K562 (cell line): ENCODE measurements around the gene IPO9. TPM values are rescaled to one million over a fixed set of nuclear protein-coding genes. Genes with fewer than 3 reads are reported as not detected.

Source experiments
- ATAC-seq: fragments of 200-7000 bp; cut with Tn5 transposase; 3 replicates; pipeline ENCODE4 v1.9.1; 2020; ENCODE audit warnings: moderate library complexity
- BruUV-seq: library from RNA; stranded (reverse); fragments of 400-500 nt; replicated peaks from 2 replicates; lab custom pipeline; 2021; lab: Mats Ljungman, UMichigan
- CTCF ChIA-PET: fragments of 300-600 bp; formaldehyde crosslinking; extraction: SDS; loops from one replicate; lab custom pipeline; 2021; ENCODE audit warnings: low intra/inter-chr PET ratio; lab: Yijun Ruan, JAX
- POLR2A ChIA-PET: fragments of 300-600, 350-650 bp; sonication (Branson Sonifier 250); formaldehyde crosslinking; extraction: SDS; loops from one replicate; lab custom pipeline; 2021; ENCODE audit warnings: antibody characterized with exemption, inconsistent platforms; lab: Yijun Ruan, JAX
- DNase-seq, 4 experiments: peaks; one replicate each; pipeline versions ENCODE4 v3.0.0 to v3.0.0-alpha.2; 2011 to 2018; ENCODE audit warnings: low spot score in 3 of 4, mixed read lengths in 3 of 4; ENCODE audit errors: extremely low read depth in 1 of 4
- FAIRE-seq: peaks from 2 replicates; lab custom pipeline; 2011; peaks lifted over from hg19 to GRCh38; lab: Jason Lieb, UNC
- H2AFZ ChIP-seq: 2 replicates; pipeline ENCODE4 v1.6.0; 2011; ENCODE audit warnings: low read depth, low read length, control low read depth, inconsistent platforms
- H3K27ac ChIP-seq: fragments of 200-600 bp; 3 replicates; pipeline ENCODE4 v1.8.0; 2011; ENCODE audit warnings: low read depth, mild to moderate bottlenecking, control low read depth, inconsistent platforms, low read length, moderate library complexity, mixed read lengths; ENCODE audit errors: extremely low read depth
- H3K27me3 ChIP-seq, 2 experiments: fragments of 300-600 bp in 1 of 2; 2 replicates in 1 of 2; 3 replicates in 1 of 2; pipeline versions ENCODE4 v1.6.0 to v1.8.0; 2011; ENCODE audit warnings: inconsistent platforms in 2 of 2, low read length in 2 of 2, mild to moderate bottlenecking in 1 of 2, mixed read lengths in 1 of 2, moderate library complexity in 1 of 2; ENCODE audit not compliant: control insufficient read depth in 2 of 2, insufficient read depth in 2 of 2
- H3K36me3 ChIP-seq: fragments of 300-600 bp; 3 replicates; pipeline ENCODE4 v1.8.0; 2011; ENCODE audit warnings: mild to moderate bottlenecking, low read length, inconsistent platforms; ENCODE audit not compliant: control insufficient read depth, insufficient read depth
- H3K4me1 ChIP-seq, 2 experiments: fragments of 200-600 bp in 1 of 2; replicated peaks in 1 of 2; 2 replicates in 1 of 2; 3 replicates in 1 of 2; pipeline versions ENCODE4 v1.5.1 to v1.8.0; 2011; ENCODE audit warnings: inconsistent platforms in 2 of 2, low read length in 2 of 2, mild to moderate bottlenecking in 1 of 2, mixed read lengths in 1 of 2, moderate library complexity in 1 of 2; ENCODE audit not compliant: control insufficient read depth in 2 of 2, insufficient read depth in 2 of 2
- H3K4me2 ChIP-seq: 2 replicates; pipeline ENCODE4 v1.6.1; 2011; ENCODE audit warnings: low read length, control low read depth, inconsistent platforms, mixed read lengths; ENCODE audit not compliant: insufficient read depth
- H3K4me3 ChIP-seq: fragments of 200-600 bp; sonication (generic), shearing (Covaris generic); 2 replicates; pipeline ENCODE4 v1.5.1; 2016; ENCODE audit warnings: control low read depth, inconsistent platforms
- H3K79me2 ChIP-seq: fragments of 200-600 bp; 3 replicates; pipeline ENCODE4 v1.8.0; 2011; ENCODE audit warnings: low read length, inconsistent platforms; ENCODE audit not compliant: control insufficient read depth, insufficient read depth
- H3K9ac ChIP-seq, 2 experiments: 2 replicates each; pipeline versions ENCODE4 v1.6.0 to v1.6.1; 2011; ENCODE audit warnings: low read depth in 2 of 2, low read length in 2 of 2, control low read depth in 1 of 2, inconsistent platforms in 1 of 2, mild to moderate bottlenecking in 1 of 2, mixed read lengths in 1 of 2; ENCODE audit not compliant: insufficient read depth in 1 of 2
- H3K9me1 ChIP-seq: one replicate; pipeline ENCODE4 v1.6.0; 2011; ENCODE audit warnings: inconsistent platforms, mild to moderate bottlenecking, low read length, moderate library complexity; ENCODE audit not compliant: control insufficient read depth, insufficient read depth
- H3K9me3 ChIP-seq: replicated peaks from 2 replicates; pipeline ENCODE4 v1.5.1; 2011; ENCODE audit warnings: low read depth, low read length, inconsistent platforms; ENCODE audit not compliant: control insufficient read depth, insufficient read depth
- H4K20me1 ChIP-seq: replicated peaks from 2 replicates; pipeline ENCODE4 v1.6.1; 2011; ENCODE audit warnings: low read length, inconsistent platforms, mixed read lengths; ENCODE audit not compliant: control insufficient read depth, insufficient read depth
- HMBOX1 ChIP-seq: sonication (generic); IDR thresholded peaks from 2 replicates; pipeline ENCODE4 v1.6.1; 2016
- KDM2B ChIP-seq: fragments of 250-450 bp; sonication (Bioruptor Pico); IDR thresholded peaks from 2 replicates; pipeline ENCODE4 v1.8.0; 2021; ENCODE audit warnings: mild to moderate bottlenecking, moderate library complexity
- POLR2H ChIP-seq: IDR thresholded peaks from 2 replicates; pipeline ENCODE4 v1.6.1; 2016; ENCODE audit warnings: missing genetic modification characterization, low read depth, mild to moderate bottlenecking, control low read depth, missing compliant biosample characterization, moderate library complexity
- RFX5 ChIP-seq: IDR thresholded peaks from 2 replicates; pipeline ENCODE4 v1.6.1; 2011; ENCODE audit warnings: low read depth, mild to moderate bottlenecking, improper control_type of control experiment, low read length
- SPI1 ChIP-seq: IDR thresholded peaks from 2 replicates; pipeline ENCODE4 v1.6.1; 2011; ENCODE audit warnings: low read depth, low read length, control low read depth, borderline replicate concordance
- STAT5B ChIP-seq: fragments of 250-450 bp; sonication (Bioruptor Pico); IDR thresholded peaks from 2 replicates; pipeline ENCODE4 v1.8.0; 2021; ENCODE audit warnings: mild to moderate bottlenecking, inconsistent platforms
- ZFP36 ChIP-seq: fragments of 150-350 bp; IDR thresholded peaks from 2 replicates; pipeline ENCODE4 v1.6.1; 2018; ENCODE audit warnings: low read length, low read depth; ENCODE audit not compliant: partially characterized antibody
- ZNF644 ChIP-seq: fragments of 200-800 bp; sonication (Bioruptor generic); IDR thresholded peaks from 2 replicates; pipeline ENCODE4 v1.6.1; 2016; ENCODE audit warnings: low read depth, missing genetic modification characterization, missing compliant biosample characterization
- ZSCAN32 ChIP-seq: fragments of 450-650 bp; formaldehyde crosslinking; IDR thresholded peaks from 2 replicates; pipeline ENCODE4 v1.4.0; 2020; ENCODE audit warnings: mild to moderate bottlenecking, moderate library complexity
- WGBS: fragments of 100-300 bp; shearing (Covaris generic); methylation state at CpG from one replicate; pipeline ENCODE4 v1.1.6; 2016; ENCODE audit warnings: low coverage, mixed read lengths; ENCODE audit not compliant: insufficient coverage; ENCODE audit errors: missing lambda C conversion rate; 5-methylcytosine and 5-hydroxymethylcytosine counted together
- in situ Hi-C: fragments of 300-500 bp; cut with MboI; formaldehyde crosslinking; loops from 4 replicates; pipeline ENCODE4 v1.15.0; 2018; ENCODE audit warnings: inconsistent platforms, mixed read lengths
- intact Hi-C: fragments of 100-400 bp; cut with micrococcal nuclease; formaldehyde crosslinking; loops from 2 replicates; pipeline ENCODE4 v1.14.2; 2022
- polyA plus RNA-seq, 8 experiments: library from polyadenylated mRNA; depleted of rRNA in 4 of 8; stranded (reverse) in 5 of 8; unstranded in 3 of 8; fragments of >200 nt; fragmentation: Nextera tagmentation in 2 of 8; fragmentation: Illumina TruSeq in 1 of 8; extraction: Ambion mirVana in 2 of 8; extraction: Trizol in 1 of 8; gene quantifications; 2 replicates each; pipeline versions ENCODE4 v1.2.1 to v1.2.3, GENCODE V29; 2011 to 2014; ENCODE audit warnings: inconsistent platforms in 1 of 8, missing spikeins in 1 of 8
- total RNA-seq, 7 experiments: library from RNA; depleted of rRNA in 6 of 7; stranded (reverse); fragments of >200 nt in 6 of 7; fragmentation: Illumina TruSeq in 2 of 7; extraction: Trizol in 2 of 7; gene quantifications; 2 replicates each; pipeline versions ENCODE4 v1.2.1 to v1.2.3, GENCODE V29; 2011 to 2021; ENCODE audit warnings: low replicate concordance in 1 of 7
- TF ChIP-seq, protein P1 (sequence below): sonication (generic); formaldehyde crosslinking; IDR thresholded peaks from 2 replicates; pipeline ENCODE4 v1.8.1; 2023; ENCODE audit warnings: missing genetic modification reagents, mild to moderate bottlenecking, borderline replicate concordance

The IPO9 gene
- total and polyA plus RNA-seq, 9 of the 15 experiments (the other 6 are each of a cell fraction or from before 2014, with no cell fraction given): 27.9 to 78.6 (median 43.9) TPM

DNA sequence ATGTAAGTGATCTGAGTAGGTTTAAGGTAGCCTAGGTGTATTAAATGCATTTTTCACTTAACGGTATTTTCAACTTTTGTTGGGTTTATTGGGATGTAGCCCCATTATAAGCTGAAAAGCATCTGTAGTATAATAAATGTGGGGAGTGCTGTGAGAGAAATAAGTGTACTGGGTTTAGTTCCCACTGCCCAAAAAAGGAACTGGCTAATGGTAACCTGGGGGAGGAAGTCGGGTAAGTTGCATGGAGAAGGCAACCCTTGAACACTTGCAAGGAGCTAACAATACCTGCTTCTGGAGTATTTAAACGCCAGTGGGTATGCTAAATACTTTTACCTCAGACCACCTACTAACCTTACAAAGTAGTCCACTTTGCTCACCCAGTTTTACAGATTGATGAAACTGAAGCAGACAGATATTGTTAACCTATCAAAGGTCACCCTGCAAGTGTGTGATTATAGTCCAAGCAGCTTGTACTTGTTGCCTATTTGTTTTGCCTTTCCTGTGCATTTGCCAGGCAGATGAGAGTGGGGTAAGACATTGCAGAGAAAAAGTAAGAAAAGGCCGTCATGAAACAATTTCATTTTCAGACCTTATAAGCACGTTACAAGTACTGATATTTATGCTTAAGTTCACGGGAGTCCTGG lies 52.1 kb downstream of the IPO9 start:
- no peak for FAIRE-seq
- intact Hi-C loops: loop anchor here (5.0 kb wide), 3 partner anchors 54 to 349 kb away; partner anchors contain the start of gene IPO9
- WGBS: 68% methylated on average over 6 of the region's 6 CpGs

More for the DNA sequence above, 52.1 kb downstream of the IPO9 start:
- Histone ChIP-seq H2AFZ (no peak overlapping the region), H3K27ac (no peak overlapping the region), H3K4me3 (no peak overlapping the region), H4K20me1 (peaks cover 4% of the 10 kb centered on the region), H3K9me3 (no peaks in the 10 kb centered on the region), H3K36me3 (peaks cover 21% of the 10 kb centered on the region), H3K9ac (no peak overlapping the region), H3K4me1 (peaks cover 22 to 40% of the 10 kb centered on the region in 2 experiments), H3K9me1 (no peaks in the 10 kb centered on the region), H3K79me2 (no peaks in the 10 kb centered on the region), H3K4me2 (no peak overlapping the region)
- POLR2A ChIA-PET: interaction anchor here (0.5 to 4.1 kb wide), 16 partner anchors 9 to 1869 kb away, joined by 3 to 21 read pairs (median 3); no protein-coding TSS in a partner anchor
- DNase-seq: peak in 1 of 4 experiments; percentile 8
- no peak for ATAC-seq
- CTCF ChIA-PET: no interaction called here
- in situ Hi-C loops: no loop called here
- BruUV-seq: no TSS peak
- TF ChIP-seq KDM2B (CRISPR knock-in tag) (no peak), ZSCAN32 (CRISPR knock-in tag) (no peak), RFX5 (no peak), POLR2H (tag) (peak; percentile 54; the same call in 1 of the 2 replicates), STAT5B (CRISPR knock-in tag) (no peak), ZNF644 (tag) (no peak), HMBOX1 (peak; percentile 34; the same call in 1 of the 2 replicates), SPI1 (peak; percentile 79; the same call in 1 of the 2 replicates), ZFP36 (no peak)
- TF ChIP-seq, protein P1, sequence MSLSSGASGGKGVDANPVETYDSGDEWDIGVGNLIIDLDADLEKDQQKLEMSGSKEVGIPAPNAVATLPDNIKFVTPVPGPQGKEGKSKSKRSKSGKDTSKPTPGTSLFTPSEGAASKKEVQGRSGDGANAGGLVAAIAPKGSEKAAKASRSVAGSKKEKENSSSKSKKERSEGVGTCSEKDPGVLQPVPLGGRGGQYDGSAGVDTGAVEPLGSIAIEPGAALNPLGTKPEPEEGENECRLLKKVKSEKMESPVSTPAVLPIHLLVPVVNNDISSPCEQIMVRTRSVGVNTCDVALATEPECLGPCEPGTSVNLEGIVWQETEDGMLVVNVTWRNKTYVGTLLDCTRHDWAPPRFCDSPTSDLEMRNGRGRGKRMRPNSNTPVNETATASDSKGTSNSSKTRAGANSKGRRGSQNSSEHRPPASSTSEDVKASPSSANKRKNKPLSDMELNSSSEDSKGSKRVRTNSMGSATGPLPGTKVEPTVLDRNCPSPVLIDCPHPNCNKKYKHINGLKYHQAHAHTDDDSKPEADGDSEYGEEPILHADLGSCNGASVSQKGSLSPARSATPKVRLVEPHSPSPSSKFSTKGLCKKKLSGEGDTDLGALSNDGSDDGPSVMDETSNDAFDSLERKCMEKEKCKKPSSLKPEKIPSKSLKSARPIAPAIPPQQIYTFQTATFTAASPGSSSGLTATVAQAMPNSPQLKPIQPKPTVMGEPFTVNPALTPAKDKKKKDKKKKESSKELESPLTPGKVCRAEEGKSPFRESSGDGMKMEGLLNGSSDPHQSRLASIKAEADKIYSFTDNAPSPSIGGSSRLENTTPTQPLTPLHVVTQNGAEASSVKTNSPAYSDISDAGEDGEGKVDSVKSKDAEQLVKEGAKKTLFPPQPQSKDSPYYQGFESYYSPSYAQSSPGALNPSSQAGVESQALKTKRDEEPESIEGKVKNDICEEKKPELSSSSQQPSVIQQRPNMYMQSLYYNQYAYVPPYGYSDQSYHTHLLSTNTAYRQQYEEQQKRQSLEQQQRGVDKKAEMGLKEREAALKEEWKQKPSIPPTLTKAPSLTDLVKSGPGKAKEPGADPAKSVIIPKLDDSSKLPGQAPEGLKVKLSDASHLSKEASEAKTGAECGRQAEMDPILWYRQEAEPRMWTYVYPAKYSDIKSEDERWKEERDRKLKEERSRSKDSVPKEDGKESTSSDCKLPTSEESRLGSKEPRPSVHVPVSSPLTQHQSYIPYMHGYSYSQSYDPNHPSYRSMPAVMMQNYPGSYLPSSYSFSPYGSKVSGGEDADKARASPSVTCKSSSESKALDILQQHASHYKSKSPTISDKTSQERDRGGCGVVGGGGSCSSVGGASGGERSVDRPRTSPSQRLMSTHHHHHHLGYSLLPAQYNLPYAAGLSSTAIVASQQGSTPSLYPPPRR: no peak
- TF ChIP-seq, all 486 proteins: peak for 3
- H3K27me3 ChIP-seq: no peaks in the 10 kb centered on the region
